Measurements from ENCODE around the gene BRD7. TPM values are rescaled to one million over a fixed set of nuclear protein-coding genes. Genes with fewer than 3 reads are reported as not detected.

Gene BRD7
- total RNA-seq, 6 experiments from 2014 or later = 16.9 to 24.1 (median 20.2) TPM

DNA sequence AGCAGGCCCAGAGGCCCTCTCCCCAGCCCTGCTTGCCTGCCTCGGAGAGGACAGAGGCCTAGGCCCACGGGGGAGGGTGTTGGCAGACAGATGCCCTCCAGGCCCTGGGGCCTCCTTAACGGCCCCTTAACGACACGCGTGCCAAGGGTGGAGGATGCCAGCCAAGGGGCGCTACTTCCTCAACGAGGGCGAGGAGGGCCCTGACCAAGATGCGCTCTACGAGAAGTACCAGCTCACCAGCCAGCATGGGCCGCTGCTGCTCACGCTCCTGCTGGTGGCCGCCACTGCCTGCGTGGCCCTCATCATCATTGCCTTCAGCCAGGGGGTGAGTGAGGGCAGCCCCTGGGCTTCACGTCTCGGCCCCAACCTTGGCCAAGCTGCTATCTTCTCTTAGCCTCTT is 80.8 kb downstream of the BRD7 start:
- H3K9me3 ChIP-seq = no peaks in the 10 kb centered on the region
- TF ChIP-seq, protein P1, sequence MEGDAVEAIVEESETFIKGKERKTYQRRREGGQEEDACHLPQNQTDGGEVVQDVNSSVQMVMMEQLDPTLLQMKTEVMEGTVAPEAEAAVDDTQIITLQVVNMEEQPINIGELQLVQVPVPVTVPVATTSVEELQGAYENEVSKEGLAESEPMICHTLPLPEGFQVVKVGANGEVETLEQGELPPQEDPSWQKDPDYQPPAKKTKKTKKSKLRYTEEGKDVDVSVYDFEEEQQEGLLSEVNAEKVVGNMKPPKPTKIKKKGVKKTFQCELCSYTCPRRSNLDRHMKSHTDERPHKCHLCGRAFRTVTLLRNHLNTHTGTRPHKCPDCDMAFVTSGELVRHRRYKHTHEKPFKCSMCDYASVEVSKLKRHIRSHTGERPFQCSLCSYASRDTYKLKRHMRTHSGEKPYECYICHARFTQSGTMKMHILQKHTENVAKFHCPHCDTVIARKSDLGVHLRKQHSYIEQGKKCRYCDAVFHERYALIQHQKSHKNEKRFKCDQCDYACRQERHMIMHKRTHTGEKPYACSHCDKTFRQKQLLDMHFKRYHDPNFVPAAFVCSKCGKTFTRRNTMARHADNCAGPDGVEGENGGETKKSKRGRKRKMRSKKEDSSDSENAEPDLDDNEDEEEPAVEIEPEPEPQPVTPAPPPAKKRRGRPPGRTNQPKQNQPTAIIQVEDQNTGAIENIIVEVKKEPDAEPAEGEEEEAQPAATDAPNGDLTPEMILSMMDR (IDR thresholded peaks at IDR 0.05) = no peak
- no peak for TF ChIP-seq POLR2A (IDR thresholded peaks at IDR 0.05)
- H3K4me1 ChIP-seq = peaks cover 0 to 25% (median 3%) of the 10 kb centered on the region in 4 donors
- H3K27me3 ChIP-seq = no peaks in the 10 kb centered on the region
- no peak for DNase-seq
- no peak overlapping the region for H3K4me3 ChIP-seq
- intact Hi-C loops (cut with DNase I) = no loop called here
- 100% methylated on average over 2 of the region's 17 CpGs for WGBS (ENCODE audit: insufficient coverage, low coverage, low lambda C conversion rate, missing lambda C conversion rate)
- no peak overlapping the region for H3K27ac ChIP-seq
- no peak for ATAC-seq
- no peaks in the 10 kb centered on the region for H3K36me3 ChIP-seq

DNA sequence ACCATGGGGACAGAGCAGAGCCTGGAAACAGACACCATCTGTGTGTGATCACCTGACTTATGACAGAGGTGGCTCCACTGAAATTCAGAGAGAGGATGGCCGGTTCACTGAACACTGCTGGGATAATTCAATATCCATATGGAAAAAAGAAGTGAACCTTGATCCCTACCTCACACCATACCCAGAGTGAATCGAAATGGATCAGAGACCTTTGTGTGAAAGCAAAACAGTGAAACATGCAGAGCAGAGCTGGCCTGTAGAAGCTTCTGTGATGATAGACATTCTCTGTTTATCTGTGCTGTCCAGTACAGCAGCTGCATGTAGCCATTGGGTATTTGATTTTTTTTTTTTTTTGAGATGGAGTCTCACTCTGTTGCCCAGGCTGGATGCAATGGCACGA is 82.1 kb downstream of the BRD7 start:
- ATAC-seq (no peak), DNase-seq (no peak)
- intact Hi-C loops (cut with DNase I) = no loop called here
- peaks cover 0 to 33% (median 6%) of the 10 kb centered on the region in 4 donors for H3K4me1 ChIP-seq
- no peaks in the 10 kb centered on the region for H3K27me3 ChIP-seq
- no peaks in the 10 kb centered on the region for H3K36me3 ChIP-seq
- H3K4me3 ChIP-seq = no peak overlapping the region
- H3K27ac ChIP-seq = no peak overlapping the region
- TF ChIP-seq, protein P1 (IDR thresholded peaks at IDR 0.05) = no peak
- TF ChIP-seq POLR2A (IDR thresholded peaks at IDR 0.05) = no peak
- H3K9me3 ChIP-seq = no peaks in the 10 kb centered on the region
- WGBS (ENCODE audit: insufficient coverage, low coverage, low lambda C conversion rate, missing lambda C conversion rate) = 92% methylated on average over 3 of the region's 3 CpGs

DNA sequence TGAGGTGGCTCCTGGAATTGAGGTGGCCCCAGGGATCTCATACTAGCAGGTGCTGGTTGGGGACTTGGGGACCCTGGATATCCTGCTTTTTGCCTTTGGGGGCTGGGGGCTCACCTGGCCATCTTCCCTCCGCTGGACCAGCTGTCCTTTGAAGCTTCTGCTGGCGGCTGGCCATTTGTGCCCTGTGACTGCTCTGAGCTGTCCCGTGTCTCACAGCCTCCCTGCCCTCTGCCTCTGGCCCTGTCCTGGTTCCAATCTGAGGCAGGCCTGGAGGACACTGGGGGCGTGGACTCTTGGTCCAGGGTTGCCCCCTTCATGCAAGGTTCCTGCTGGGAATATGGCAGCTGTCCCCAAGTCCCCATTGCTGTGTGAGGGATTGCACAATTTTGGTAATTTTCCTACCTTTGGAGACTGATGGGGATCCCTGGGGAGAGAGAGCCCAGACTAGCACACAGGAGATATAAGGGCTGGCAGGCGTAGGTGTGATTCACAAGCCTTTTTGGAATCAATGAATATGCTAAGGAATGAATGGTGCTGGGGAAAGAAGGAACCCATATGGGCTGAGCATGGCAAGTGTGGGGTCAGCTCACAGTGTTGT is 83.3 kb downstream of the BRD7 start:
- H3K27me3 ChIP-seq = no peaks in the 10 kb centered on the region
- intact Hi-C loops (cut with DNase I) = no loop called here
- ATAC-seq (no peak), DNase-seq (no peak)
- H3K36me3 ChIP-seq = no peaks in the 10 kb centered on the region
- 50% methylated on average over 2 of the region's 5 CpGs for WGBS (ENCODE audit: insufficient coverage, low coverage, low lambda C conversion rate, missing lambda C conversion rate)
- TF ChIP-seq, protein P1 (IDR thresholded peaks at IDR 0.05) = no peak
- H3K4me3 ChIP-seq = no peak overlapping the region
- peaks cover 0 to 32% (median 6%) of the 10 kb centered on the region in 4 donors for H3K4me1 ChIP-seq
- H3K27ac ChIP-seq = no peak overlapping the region
- H3K9me3 ChIP-seq = no peaks in the 10 kb centered on the region

DNA sequence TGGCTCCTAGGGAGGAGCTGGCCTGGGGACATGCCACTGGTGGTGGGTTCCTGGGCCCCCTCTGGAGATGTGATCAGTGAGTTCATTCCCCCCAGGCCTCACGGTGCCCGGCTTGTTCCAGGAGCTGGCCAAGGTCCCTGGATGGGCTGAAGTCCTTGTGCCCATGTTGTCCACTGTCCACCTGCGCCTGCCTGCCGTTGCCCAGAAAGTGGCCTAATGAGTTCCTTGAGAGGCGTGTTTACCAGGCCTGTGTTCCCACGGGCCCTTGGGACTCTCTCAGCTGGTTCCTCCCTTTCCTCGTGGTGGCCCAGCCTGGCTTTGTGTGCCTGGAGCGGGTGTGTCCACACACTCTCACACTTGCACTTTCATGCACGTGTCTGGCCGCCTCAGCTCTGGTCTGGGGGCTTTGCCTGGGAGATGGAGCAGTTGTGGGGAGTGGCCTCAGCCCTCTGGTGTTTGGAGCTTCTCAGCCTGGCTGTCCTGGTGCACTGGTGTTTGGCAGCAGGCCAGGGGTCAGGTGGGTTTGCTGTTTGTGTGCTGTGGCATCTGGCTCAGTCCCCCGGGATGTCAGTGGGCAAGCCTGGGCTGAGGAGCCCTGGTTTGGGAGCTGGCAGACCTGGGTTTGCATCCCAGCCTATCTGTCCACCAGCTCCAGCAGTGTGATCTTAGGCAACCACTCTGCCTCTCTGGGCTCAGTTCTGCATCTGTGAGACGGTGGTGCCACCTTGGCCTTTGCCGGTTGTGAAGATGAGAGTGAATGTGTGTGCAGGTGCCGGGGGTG is 84.5 kb downstream of the BRD7 start:
- Histone ChIP-seq H3K9me3 (no peaks in the 10 kb centered on the region), H3K36me3 (no peaks in the 10 kb centered on the region), H3K27me3 (no peaks in the 10 kb centered on the region), H3K27ac (peak overlapping the region in 1 of 3 donors; percentile 9), H3K4me3 (no peak overlapping the region), H3K4me1 (peaks cover 0 to 32% (median 6%) of the 10 kb centered on the region in 4 donors)
- no peak for TF ChIP-seq POLR2A (IDR thresholded peaks at IDR 0.05)
- TF ChIP-seq, protein P1 (IDR thresholded peaks at IDR 0.05) = no peak
- DNase-seq (peak in 1 of 3 donors; percentile 82), ATAC-seq (peak in 3 of 4 donors; percentile 16 to 38 (median 23))
- WGBS (ENCODE audit: insufficient coverage, low coverage, low lambda C conversion rate, missing lambda C conversion rate) = 63% methylated on average over 3 of the region's 14 CpGs
- intact Hi-C loops (cut with DNase I) = no loop called here

Data from right lobe of liver (tissue), 6 donors.